Type B pancreatic cell (in vitro differentiated cells): ENCODE measurements around the gene ZC3H14. TPM values are rescaled to one million over a fixed set of nuclear protein-coding genes. Genes with fewer than 3 reads are reported as not detected.

Experiments
- DNase-seq: peaks from one replicate; pipeline ENCODE4 v3.0.0; 2021; ENCODE audit warnings: mixed read lengths; ENCODE audit not compliant: unreplicated experiment; ENCODE audit errors: extremely low spot score
- H3K27ac Mint-ChIP-seq: 2 replicates; pipeline ENCODE4 v1.8.0; 2021; ENCODE audit warnings: mild to moderate bottlenecking, mixed read lengths
- H3K27me3 Mint-ChIP-seq: 2 replicates; pipeline ENCODE4 v1.8.0; 2021; ENCODE audit warnings: mixed read lengths
- H3K36me3 Mint-ChIP-seq: 2 replicates; pipeline ENCODE4 v1.8.0; 2021; ENCODE audit warnings: mixed read lengths
- H3K4me1 Mint-ChIP-seq: one replicate; pipeline ENCODE4 v1.8.0; 2021; ENCODE audit warnings: mixed read lengths; ENCODE audit not compliant: unreplicated experiment
- H3K4me3 Mint-ChIP-seq: 2 replicates; pipeline ENCODE4 v1.8.0; 2021; ENCODE audit warnings: mild to moderate bottlenecking, mixed read lengths
- H3K9me3 Mint-ChIP-seq: 2 replicates; pipeline ENCODE4 v1.8.0; 2021; ENCODE audit warnings: mixed read lengths
- CTCF ChIP-seq: fragments of 200-600 bp; sonication (generic); conservative IDR thresholded peaks from 2 replicates; pipeline ENCODE4 v1.5.0; 2021; ENCODE audit warnings: antibody characterized with exemption, mild to moderate bottlenecking
- total RNA-seq: library from RNA; stranded (reverse); gene quantifications from 2 replicates; pipeline ENCODE4 v1.2.1, GENCODE V29; 2021; ENCODE audit warnings: low replicate concordance

Gene ZC3H14
- total RNA-seq, 1 donor from 2014 or later = 90.0 TPM

DNA sequence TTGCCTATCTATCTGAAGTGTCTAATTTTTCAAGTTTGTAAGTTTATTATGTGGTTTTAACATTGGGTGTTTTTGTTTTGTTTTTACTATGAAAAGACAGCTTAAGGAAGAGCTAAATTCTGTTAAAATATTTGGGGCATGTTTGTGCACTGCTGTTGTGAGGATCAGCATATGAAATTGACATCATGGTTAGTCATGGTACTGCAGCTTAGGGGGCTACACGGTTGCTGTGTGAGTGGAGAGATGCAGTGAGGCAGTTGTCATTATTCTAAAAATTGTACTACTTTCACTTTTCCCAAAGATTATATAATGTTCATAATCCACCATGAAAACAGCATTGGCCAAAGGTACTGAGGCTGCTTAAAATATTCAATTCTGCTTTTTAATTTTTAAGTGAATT, 49.0 kb downstream of the ZC3H14 start:
- Mint-ChIP-seq H3K9me3 (no peaks in the 10 kb centered on the region), H3K36me3 (peaks cover 43% of the 10 kb centered on the region), H3K27me3 (no peaks in the 10 kb centered on the region), H3K4me1 (peaks cover 4% of the 10 kb centered on the region), H3K27ac (no peak overlapping the region), H3K4me3 (no peak overlapping the region)
- DNase-seq = no peak
- peak; percentile 50 for TF ChIP-seq CTCF

- no peaks in the 10 kb centered on the region for H3K27me3 Mint-ChIP-seq
- no peaks in the 10 kb centered on the region for H3K9me3 Mint-ChIP-seq
- no peak overlapping the region for H3K27ac Mint-ChIP-seq
- TF ChIP-seq CTCF = no peak
- DNase-seq = no peak
- peaks cover 4% of the 10 kb centered on the region for H3K4me1 Mint-ChIP-seq
- H3K36me3 Mint-ChIP-seq = peaks cover 35% of the 10 kb centered on the region
- no peak overlapping the region for H3K4me3 Mint-ChIP-seq
These were observed 50.1 kb downstream of the ZC3H14 start for GRCh38 chr14:88612981-88613380.

- no peaks in the 10 kb centered on the region for H3K9me3 Mint-ChIP-seq
- H3K36me3 Mint-ChIP-seq = peaks cover 33% of the 10 kb centered on the region
These were observed 50.7 kb downstream of the ZC3H14 start for GRCh38 chr14:88613552-88614010.

GRCh38 chr14:88614218-88614907, 51.5 kb downstream of the ZC3H14 start:
- Mint-ChIP-seq H3K9me3 (no peaks in the 10 kb centered on the region), H3K4me3 (no peak overlapping the region), H3K36me3 (peaks cover 26% of the 10 kb centered on the region), H3K27me3 (no peaks in the 10 kb centered on the region), H3K27ac (no peak overlapping the region), H3K4me1 (peaks cover 4% of the 10 kb centered on the region)
- DNase-seq = no peak
- no peak for TF ChIP-seq CTCF

More at GRCh38 chr14:88613552-88614010, 50.7 kb downstream of the ZC3H14 start:
- Mint-ChIP-seq H3K4me3 (no peak overlapping the region), H3K27me3 (no peaks in the 10 kb centered on the region), H3K4me1 (peaks cover 4% of the 10 kb centered on the region), H3K27ac (peak overlapping the region; percentile 44)
- DNase-seq = no peak
- TF ChIP-seq CTCF = no peak

DNA sequence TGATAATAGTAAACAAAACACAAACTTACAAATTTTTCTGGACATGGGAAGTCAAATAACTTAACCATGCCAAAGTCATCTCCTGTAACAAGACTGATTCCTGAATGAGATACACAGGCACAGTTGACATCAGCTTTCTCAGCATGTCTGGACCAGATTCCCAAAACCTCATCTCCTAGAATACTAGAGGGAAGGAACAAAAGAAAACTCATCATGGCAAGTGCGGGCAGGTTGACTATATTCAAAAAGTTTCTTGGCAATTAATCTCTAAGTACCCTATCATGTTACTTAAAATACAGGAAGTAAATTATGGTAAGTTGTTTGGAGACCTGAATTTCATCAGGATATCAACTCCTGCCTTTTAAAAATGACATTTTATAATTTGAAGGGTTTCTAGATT, 53.9 kb downstream of the ZC3H14 start:
- no peak for TF ChIP-seq CTCF
- no peak for DNase-seq
- H3K36me3 Mint-ChIP-seq = peaks cover 14% of the 10 kb centered on the region
- no peaks in the 10 kb centered on the region for H3K9me3 Mint-ChIP-seq
- no peak overlapping the region for H3K27ac Mint-ChIP-seq
- H3K27me3 Mint-ChIP-seq = no peaks in the 10 kb centered on the region
- H3K4me1 Mint-ChIP-seq = peaks cover 4% of the 10 kb centered on the region
- H3K4me3 Mint-ChIP-seq = no peak overlapping the region
